Fibroblast of the aortic adventitia (primary cell): ENCODE measurements around the gene ACOT4. TPM values are rescaled to one million over a fixed set of nuclear protein-coding genes. Genes with fewer than 3 reads are reported as not detected.

Experiments used
- DNase-seq: peaks from one replicate; pipeline ENCODE4 v3.0.0-alpha.2; 2010; ENCODE audit warnings: low read depth
- H3K4me3 ChIP-seq: 2 replicates; pipeline ENCODE4 v1.5.1; 2011; ENCODE audit warnings: low read depth, mild to moderate bottlenecking, control low read depth, low read length, moderate library complexity
- CTCF ChIP-seq: IDR thresholded peaks from 2 replicates; pipeline ENCODE4 v1.5.1; 2011; ENCODE audit warnings: mild to moderate bottlenecking, low read length, control low read depth, inconsistent platforms; ENCODE audit not compliant: insufficient read depth
- total RNA-seq: library from RNA; depleted of rRNA; stranded (reverse); fragments of >200 nt; gene quantifications from 2 replicates; pipeline ENCODE4 v1.2.3, GENCODE V29; 2012; ENCODE audit warnings: low replicate concordance

Gene ACOT4
- total RNA-seq, 1 donor: 0.72 TPM

GRCh38 chr14:73613419-73613963 lies 21.8 kb downstream of the ACOT4 start:
- H3K4me3 ChIP-seq: no peak overlapping the region
- DNase-seq: no peak
- no peak for TF ChIP-seq CTCF

GRCh38 chr14:73616831-73617230 lies 25.2 kb downstream of the ACOT4 start:
- DNase-seq: no peak
- no peak for TF ChIP-seq CTCF
- H3K4me3 ChIP-seq: no peak overlapping the region

GRCh38 chr14:73619524-73619923 lies 27.9 kb downstream of the ACOT4 start:
- H3K4me3 ChIP-seq: no peak overlapping the region
- no peak for DNase-seq
- no peak for TF ChIP-seq CTCF

- TF ChIP-seq CTCF: no peak
Observed at GRCh38 chr14:73620268-73620667, 28.6 kb downstream of the ACOT4 start.

GRCh38 chr14:73623504-73624054 lies 31.9 kb downstream of the ACOT4 start:
- DNase-seq: no peak
- no peak for TF ChIP-seq CTCF

More at GRCh38 chr14:73620268-73620667, 28.6 kb downstream of the ACOT4 start:
- no peak overlapping the region for H3K4me3 ChIP-seq
- DNase-seq: no peak

GRCh38 chr14:73625706-73626105 lies 34.0 kb downstream of the ACOT4 start:
- no peak for DNase-seq
- no peak for TF ChIP-seq CTCF

More at GRCh38 chr14:73623504-73624054, 31.9 kb downstream of the ACOT4 start:
- no peak overlapping the region for H3K4me3 ChIP-seq

GRCh38 chr14:73627151-73627558 lies 35.5 kb downstream of the ACOT4 start:
- no peak for TF ChIP-seq CTCF
- no peak overlapping the region for H3K4me3 ChIP-seq
- no peak for DNase-seq

More at GRCh38 chr14:73625706-73626105, 34.0 kb downstream of the ACOT4 start:
- no peak overlapping the region for H3K4me3 ChIP-seq
